SK-N-SH treated with all-trans-retinoic acid at 6 μM for 48 hours (cell line): ENCODE data around the gene CACNA2D3.

Experiments
- ARNTL ChIP-seq: fragments of 450-650 bp; formaldehyde crosslinking; IDR thresholded peaks from 2 replicates; pipeline ENCODE4 v1.5.0; 2020; ENCODE audit warnings: low read depth, mild to moderate bottlenecking, moderate library complexity, borderline replicate concordance
- CREB5 ChIP-seq: fragments of 250-450 bp; sonication (Bioruptor Pico); IDR thresholded peaks from 2 replicates; pipeline ENCODE4 v1.5.1; 2020; ENCODE audit warnings: low read depth, mild to moderate bottlenecking, moderate library complexity
- ESRRG ChIP-seq: fragments of 250-450 bp; sonication (Bioruptor Pico); IDR thresholded peaks from 2 replicates; pipeline ENCODE4 v1.6.1; 2021; ENCODE audit warnings: mild to moderate bottlenecking
- ISL1 ChIP-seq: fragments of 250-450 bp; sonication (Bioruptor Pico); IDR thresholded peaks from 2 replicates; pipeline ENCODE4 v2.1.2; 2022; ENCODE audit warnings: mild to moderate bottlenecking, moderate library complexity
- OSR1 ChIP-seq: fragments of 250-450 bp; sonication (Bioruptor Pico); IDR thresholded peaks from 2 replicates; pipeline ENCODE4 v1.8.0; 2022; ENCODE audit warnings: moderate library complexity, mild to moderate bottlenecking, inconsistent platforms
- ZFP3 ChIP-seq: fragments of 250-450 bp; sonication (Bioruptor Pico); IDR thresholded peaks from 2 replicates; pipeline ENCODE4 v1.5.0; 2020; ENCODE audit warnings: mild to moderate bottlenecking, moderate library complexity

DNA sequence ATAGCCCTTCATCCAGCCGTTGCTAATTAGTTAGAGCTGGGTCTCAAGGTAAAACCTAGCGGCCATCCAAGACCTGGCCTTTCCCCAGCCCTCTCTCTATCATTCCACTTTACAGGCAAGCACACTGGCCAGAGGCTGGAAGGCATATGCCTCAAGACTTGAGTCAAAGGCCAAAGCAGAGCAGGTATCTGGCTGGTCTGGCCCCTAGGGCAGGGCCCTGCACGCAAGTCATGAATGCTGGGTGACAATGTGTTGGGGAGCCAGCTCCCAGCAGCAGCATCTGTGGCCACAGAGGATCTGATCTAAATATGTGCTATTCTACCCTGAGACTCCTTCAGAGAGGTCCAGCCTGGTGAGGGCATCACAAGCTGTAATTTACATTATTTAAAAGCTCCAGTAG, 691.9 kb downstream of the CACNA2D3 start:
- no peak for TF ChIP-seq CREB5 (CRISPR knock-in tag)
- TF ChIP-seq ISL1 (CRISPR knock-in tag) = no peak
- no peak for TF ChIP-seq ZFP3 (CRISPR knock-in tag)
- no peak for TF ChIP-seq ARNTL (CRISPR knock-in tag)
- TF ChIP-seq ESRRG (CRISPR knock-in tag) = no peak
- no peak for TF ChIP-seq OSR1 (CRISPR knock-in tag)
